Measurements from ENCODE around the gene CDH4. TPM values are rescaled to one million over a fixed set of nuclear protein-coding genes. Genes with fewer than 3 reads are reported as not detected.

Gene CDH4
- total RNA-seq, 1 experiment from 2014 or later = 5.3 TPM

GRCh38 chr20:61507778-61508177 lies 255.7 kb downstream of the CDH4 start:
- POLR2A ChIA-PET = no interaction called here
- Mint-ChIP-seq H3K27me3 (ENCODE audit: low read depth) (peaks cover 21% of the 10 kb centered on the region), H3K27ac (no peak overlapping the region), H3K9me3 (peaks cover 4% of the 10 kb centered on the region), H3K36me3 (peaks cover 4% of the 10 kb centered on the region; the same call in 1 of the 2 replicates), H3K4me3 (no peak overlapping the region), H3K4me1 (peaks cover 42% of the 10 kb centered on the region)
- DNase-seq (ENCODE audit: low spot score) (no peak), ATAC-seq (no peak)
- CTCF ChIA-PET = interaction anchor here (1.3 kb wide), 1 partner anchor 10 kb away, joined by 3 read pairs; no protein-coding TSS in a partner anchor
- no peak for TF ChIP-seq E2F1 (CRISPR knock-in tag; IDR thresholded peaks at IDR 0.05)

- H3K27ac Mint-ChIP-seq = no peak overlapping the region
- ChIA-PET CTCF (interaction anchor here (0.9 to 1.3 kb wide), 2 partner anchors 8 to 10 kb away, joined by 3 read pairs; no protein-coding TSS in a partner anchor), POLR2A (no interaction called here)
- no peaks in the 10 kb centered on the region for H3K36me3 Mint-ChIP-seq
- peaks cover 42% of the 10 kb centered on the region for H3K4me1 Mint-ChIP-seq
- H3K4me3 Mint-ChIP-seq = no peak overlapping the region
- ATAC-seq = no peak; the same call in 1 of the 2 replicates
- TF ChIP-seq PRDM15 (CRISPR knock-in tag; IDR thresholded peaks at IDR 0.05) = no peak
- no peak for TF ChIP-seq NR1H2 (CRISPR knock-in tag; IDR thresholded peaks at IDR 0.05)
- no peak for TF ChIP-seq AFF4 (CRISPR knock-in tag; IDR thresholded peaks at IDR 0.05; ENCODE audit: borderline replicate concordance)
- no peak for TF ChIP-seq SMAD4 (CRISPR knock-in tag; IDR thresholded peaks at IDR 0.05)
- TF ChIP-seq HMGXB4 (CRISPR knock-in tag; IDR thresholded peaks at IDR 0.05) = no peak
- no peak for TF ChIP-seq USF2 (CRISPR knock-in tag; IDR thresholded peaks at IDR 0.05)
- TF ChIP-seq ZMAT4 (CRISPR knock-in tag; IDR thresholded peaks at IDR 0.05) = no peak
- TF ChIP-seq ETV6 (CRISPR knock-in tag; IDR thresholded peaks at IDR 0.05) = no peak
- TF ChIP-seq NR2C2 (CRISPR knock-in tag; IDR thresholded peaks at IDR 0.05) = no peak
- no peak for TF ChIP-seq NFATC4 (CRISPR knock-in tag; IDR thresholded peaks at IDR 0.05)
- no peak for TF ChIP-seq ESRRA (CRISPR knock-in tag; IDR thresholded peaks at IDR 0.05; ENCODE audit: borderline replicate concordance)
- no peak for TF ChIP-seq MLX (CRISPR knock-in tag; IDR thresholded peaks at IDR 0.05)
- TF ChIP-seq KAT7 (CRISPR knock-in tag; IDR thresholded peaks at IDR 0.05; ENCODE audit: borderline replicate concordance) = no peak
- TF ChIP-seq OVOL2 (CRISPR knock-in tag; IDR thresholded peaks at IDR 0.05; ENCODE audit: borderline replicate concordance) = no peak
- no peak for TF ChIP-seq ATF1 (CRISPR knock-in tag; IDR thresholded peaks at IDR 0.05)
- no peak for TF ChIP-seq TEAD1 (CRISPR knock-in tag; IDR thresholded peaks at IDR 0.05)
- TF ChIP-seq JAZF1 (CRISPR knock-in tag; IDR thresholded peaks at IDR 0.05) = no peak
- H3K27me3 Mint-ChIP-seq (ENCODE audit: low read depth) = peaks cover 18% of the 10 kb centered on the region
- H3K9me3 Mint-ChIP-seq = no peaks in the 10 kb centered on the region
- DNase-seq (ENCODE audit: low spot score) = no peak
These were observed 256.4 kb downstream of the CDH4 start for GRCh38 chr20:61508301-61509096.
